Measurements from ENCODE around the gene SNX1.

The SNX1 gene

DNA sequence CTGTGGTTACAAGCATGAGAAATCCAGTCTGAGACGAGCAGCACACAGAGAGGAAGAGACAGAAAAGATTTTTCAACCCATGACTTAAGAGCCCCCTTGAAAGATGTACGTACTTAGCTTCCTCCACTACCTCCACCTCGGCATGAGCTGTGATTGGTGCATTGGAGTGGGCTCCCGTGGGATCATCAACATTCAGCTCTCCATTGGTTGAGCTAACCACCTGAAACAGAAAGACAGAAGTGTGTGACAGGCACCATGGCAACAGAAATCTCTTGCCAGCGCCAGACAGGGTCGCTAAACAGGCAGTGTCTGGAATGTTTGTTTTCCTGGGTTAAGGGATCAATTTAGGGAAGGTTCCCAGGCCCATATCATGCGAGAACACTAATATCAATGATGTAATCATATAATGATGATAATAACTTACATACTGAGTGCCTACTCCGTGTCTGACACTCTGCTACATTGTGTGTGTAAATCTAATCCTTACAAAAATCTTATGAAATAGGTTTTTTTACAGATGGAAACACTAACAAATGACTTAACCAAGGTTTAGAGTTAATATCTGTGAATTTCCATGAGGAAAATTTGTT lies 84.5 kb downstream of the SNX1 start:
- DNase-seq, result no peak

DNA sequence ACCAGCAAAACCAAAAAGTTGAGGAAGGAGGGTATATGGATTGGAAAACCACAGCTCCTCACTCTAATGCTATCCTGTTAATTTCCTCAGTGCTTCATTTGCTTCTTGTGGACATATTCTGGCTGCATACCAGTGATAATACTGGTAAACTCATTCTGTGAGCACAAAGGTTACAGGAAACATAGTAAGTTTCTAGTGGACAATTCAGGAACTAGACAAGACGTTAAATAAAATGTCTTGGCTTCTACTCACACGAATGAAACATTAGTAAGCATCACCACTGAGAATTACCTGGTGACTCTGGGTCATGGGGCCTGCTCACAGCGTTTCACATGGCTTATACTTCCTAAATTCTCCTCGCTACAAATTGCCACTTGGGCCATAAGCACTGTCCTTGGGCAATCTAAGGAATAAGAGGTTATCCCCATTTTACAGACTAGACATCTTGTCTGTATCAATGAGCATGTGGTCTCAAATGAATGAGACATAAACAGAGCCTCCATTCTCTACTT lies 87.1 kb downstream of the SNX1 start:
- no peak for DNase-seq

- no peak for DNase-seq
Observed at GRCh38 chr15:64185146-64185911, 89.5 kb downstream of the SNX1 start.

DNA sequence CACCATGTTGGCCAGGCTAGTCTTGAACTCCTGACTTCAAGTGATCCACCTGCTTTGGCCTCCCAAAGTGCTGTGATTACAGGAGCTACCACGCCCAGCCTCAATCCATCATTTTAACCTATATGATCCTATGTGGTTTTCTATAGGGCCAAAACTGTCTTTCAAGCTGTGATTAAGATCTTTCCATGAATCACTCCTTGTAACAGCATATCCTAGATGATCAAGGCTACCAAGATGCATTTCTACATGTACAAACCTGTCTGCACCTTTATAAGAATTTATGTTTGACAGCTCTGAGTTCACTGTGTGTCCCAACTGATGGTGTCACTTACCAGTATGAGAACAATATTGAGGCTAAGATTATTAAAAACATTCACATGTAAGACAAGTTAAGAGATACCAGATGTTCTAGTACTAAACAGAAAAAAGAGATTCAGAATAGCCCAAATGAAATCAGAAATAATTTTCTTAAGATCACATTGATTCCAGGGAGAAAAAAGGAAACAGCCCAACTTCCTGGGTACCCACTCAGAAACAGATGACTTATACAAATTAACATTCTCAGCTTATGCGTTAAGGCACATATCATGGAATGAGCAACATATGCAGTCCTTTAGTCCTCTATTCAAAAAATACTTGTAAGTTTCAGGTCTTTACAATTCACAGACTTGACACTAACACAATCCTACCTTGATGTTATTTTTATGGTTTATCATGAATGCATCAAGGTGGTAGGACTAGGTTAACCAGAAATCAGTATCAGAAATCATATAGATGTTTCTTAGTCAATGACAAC lies 91.8 kb downstream of the SNX1 start:
- no peak for DNase-seq

All from NCI-H226 (cell line).